Neural progenitor cell (in vitro differentiated cells): ENCODE data around the gene MT1B. TPM values are rescaled to one million over a fixed set of nuclear protein-coding genes. Genes with fewer than 3 reads are reported as not detected.
"Not testable (repeated sequence)": the region's sequence is repeated elsewhere in the genome, so short reads cannot be mapped to it uniquely, and the experiment has no call there.

Source experiments
- DNase-seq: peaks from one replicate; pipeline ENCODE4 v3.0.0-alpha.2; 2016; ENCODE audit warnings: low spot score
- H2AFZ ChIP-seq: fragments of 200-600 bp; sonication (generic); replicated peaks from 2 replicates; pipeline ENCODE4 v1.6.1; 2016; ENCODE audit warnings: antibody characterized with exemption
- H3F3A ChIP-seq: fragments of 200-600 bp; sonication (generic); 2 replicates; pipeline ENCODE4 v1.6.1; 2016; ENCODE audit warnings: antibody characterized with exemption, low read depth
- H3K27ac ChIP-seq: fragments of 200-600 bp; sonication (generic); 2 replicates; pipeline ENCODE4 v1.5.1; 2016; ENCODE audit warnings: mild to moderate bottlenecking
- H3K27me3 ChIP-seq: fragments of 200-600 bp; sonication (generic); 2 replicates; pipeline ENCODE4 v1.6.1; 2016; ENCODE audit warnings: mild to moderate bottlenecking, moderate library complexity
- H3K36me3 ChIP-seq: fragments of 200-600 bp; sonication (generic); 2 replicates; pipeline ENCODE4 v1.5.1; 2016
- H3K4me1 ChIP-seq: fragments of 200-600 bp; sonication (generic); 2 replicates; pipeline ENCODE4 v1.6.1; 2016; ENCODE audit warnings: mixed run types
- H3K4me2 ChIP-seq: fragments of 200-600 bp; sonication (generic); 2 replicates; pipeline ENCODE4 v1.6.1; 2016
- H3K4me3 ChIP-seq: fragments of 200-600 bp; sonication (generic); 2 replicates; pipeline ENCODE4 v1.5.1; 2016
- H3K79me2 ChIP-seq: fragments of 200-600 bp; sonication (generic); 2 replicates; pipeline ENCODE4 v1.6.1; 2016; ENCODE audit warnings: low read depth
- H3K9ac ChIP-seq: fragments of 200-600 bp; sonication (generic); 2 replicates; pipeline ENCODE4 v1.6.1; 2016
- H3K9me3 ChIP-seq: fragments of 200-600 bp; sonication (generic); 2 replicates; pipeline ENCODE4 v1.5.1; 2016; ENCODE audit warnings: low read depth
- H4K20me1 ChIP-seq: fragments of 200-600 bp; sonication (generic); 2 replicates; pipeline ENCODE4 v1.6.1; 2016; ENCODE audit warnings: low read depth
- H3K27ac Mint-ChIP-seq: 3 replicates; pipeline ENCODE4 v1.8.0; 2021; ENCODE audit warnings: mixed read lengths
- H3K27me3 Mint-ChIP-seq: 2 replicates; pipeline ENCODE4 v1.8.0; 2022; ENCODE audit warnings: low read depth, mild to moderate bottlenecking, inconsistent platforms, moderate library complexity, mixed read lengths; ENCODE audit not compliant: insufficient read depth
- H3K36me3 Mint-ChIP-seq: 3 replicates; pipeline ENCODE4 v1.8.0; 2021; ENCODE audit warnings: mixed read lengths
- H3K4me1 Mint-ChIP-seq: 3 replicates; pipeline ENCODE4 v1.8.0; 2021; ENCODE audit warnings: mixed read lengths
- H3K4me3 Mint-ChIP-seq: 3 replicates; pipeline ENCODE4 v1.8.0; 2021; ENCODE audit warnings: mild to moderate bottlenecking, moderate library complexity, mixed read lengths
- H3K9me3 Mint-ChIP-seq: 3 replicates; pipeline ENCODE4 v1.8.0; 2020; ENCODE audit warnings: mixed read lengths
- CTCF ChIP-seq: fragments of 200-600 bp; sonication (generic); IDR thresholded peaks from 2 replicates; pipeline ENCODE4 v1.5.1; 2017; ENCODE audit warnings: antibody characterized with exemption, mild to moderate bottlenecking
- EZH2 ChIP-seq: fragments of 200-600 bp; sonication (generic); IDR thresholded peaks from 2 replicates; pipeline ENCODE4 v1.6.1; 2017; ENCODE audit warnings: antibody characterized with exemption, mild to moderate bottlenecking, moderate library complexity
- EZH2phosphoT487 ChIP-seq: fragments of 200-600 bp; sonication (generic); IDR thresholded peaks from 2 replicates; pipeline ENCODE4 v1.6.1; 2017; ENCODE audit warnings: antibody characterized with exemption
- total RNA-seq: library from RNA; depleted of rRNA; stranded (reverse); fragments of >200 nt; gene quantifications from 2 replicates; pipeline ENCODE4 v1.2.3, GENCODE V29; 2015; ENCODE audit warnings: low replicate concordance

MT1B gene
- total RNA-seq, 1 donor from 2014 or later, result not detected

DNA sequence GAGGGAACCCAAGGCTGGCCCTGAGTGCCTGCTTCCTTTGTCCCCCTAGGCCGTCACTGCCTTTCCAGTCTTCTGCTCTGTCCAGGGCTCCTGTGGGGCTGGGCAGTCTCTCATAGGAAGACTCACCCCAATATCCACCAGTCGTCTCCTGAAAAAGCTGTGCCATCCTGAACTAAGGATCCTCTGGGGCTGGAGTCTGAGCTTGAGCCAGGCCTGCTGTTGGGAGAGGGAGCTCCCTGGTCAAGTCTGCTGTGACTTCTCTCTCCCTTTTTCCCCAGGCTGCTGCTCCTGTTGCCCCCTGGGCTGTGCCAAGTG, 18.9 kb downstream of the MT1B start:
- H3K4me1 Mint-ChIP-seq, result no peaks in the 10 kb centered on the region
- H3K27me3 Mint-ChIP-seq, result peaks cover 76% of the 10 kb centered on the region
- H3K27me3 ChIP-seq, result peaks cover 100% of the 10 kb centered on the region

GRCh38 chr16:56671691-56672090, 20.0 kb downstream of the MT1B start:
- H3K9me3 Mint-ChIP-seq, H3K4me2 ChIP-seq, H3K27ac ChIP-seq, H3K4me3 ChIP-seq, H3K27ac Mint-ChIP-seq, H2AFZ ChIP-seq, H3K9me3 ChIP-seq, DNase-seq, H3K36me3 Mint-ChIP-seq, H3K4me1 Mint-ChIP-seq, H3K9ac ChIP-seq, H3K79me2 ChIP-seq, H3F3A ChIP-seq, H3K4me3 Mint-ChIP-seq, H3K36me3 ChIP-seq, H3K4me1 ChIP-seq: not testable (repeated sequence)
- Histone ChIP-seq H4K20me1 (peaks cover 30% of the 10 kb centered on the region), H3K27me3 (peaks cover 100% of the 10 kb centered on the region)
- peaks cover 70% of the 10 kb centered on the region for H3K27me3 Mint-ChIP-seq

More for the DNA sequence above, 18.9 kb downstream of the MT1B start:
- Histone ChIP-seq H4K20me1 (peaks cover 30% of the 10 kb centered on the region), H3K27ac (no peak overlapping the region), H3K4me1 (peaks cover 7% of the 10 kb centered on the region), H3K4me3 (no peak overlapping the region), H3F3A (peaks cover 5% of the 10 kb centered on the region), H3K4me2 (no peak overlapping the region), H3K9me3 (no peaks in the 10 kb centered on the region), H3K36me3 (no peaks in the 10 kb centered on the region), H2AFZ (no peak overlapping the region), H3K9ac (no peak overlapping the region), H3K79me2 (no peaks in the 10 kb centered on the region)
- DNase-seq, result no peak
- Mint-ChIP-seq H3K9me3 (peaks cover 2% of the 10 kb centered on the region), H3K27ac (no peak overlapping the region), H3K36me3 (no peaks in the 10 kb centered on the region), H3K4me3 (no peak overlapping the region)
- no peak for TF ChIP-seq EZH2phosphoT487
- TF ChIP-seq EZH2, result no peak
- no peak for TF ChIP-seq CTCF

GRCh38 chr16:56672171-56672570, 20.5 kb downstream of the MT1B start:
- H3K9me3 Mint-ChIP-seq, H3K36me3 Mint-ChIP-seq, H3K4me3 ChIP-seq, H3K9ac ChIP-seq, H3K4me2 ChIP-seq, H3K36me3 ChIP-seq, H3K79me2 ChIP-seq, H3K4me1 ChIP-seq, DNase-seq, H3K4me1 Mint-ChIP-seq, H3K9me3 ChIP-seq, H3K27ac Mint-ChIP-seq, H2AFZ ChIP-seq, H3K27ac ChIP-seq, H3K4me3 Mint-ChIP-seq: not testable (repeated sequence)
- H3F3A ChIP-seq, result peaks cover 13% of the 10 kb centered on the region
- peaks cover 70% of the 10 kb centered on the region for H3K27me3 Mint-ChIP-seq
- H3K27me3 ChIP-seq, result peaks cover 100% of the 10 kb centered on the region
- peaks cover 29% of the 10 kb centered on the region for H4K20me1 ChIP-seq

DNA sequence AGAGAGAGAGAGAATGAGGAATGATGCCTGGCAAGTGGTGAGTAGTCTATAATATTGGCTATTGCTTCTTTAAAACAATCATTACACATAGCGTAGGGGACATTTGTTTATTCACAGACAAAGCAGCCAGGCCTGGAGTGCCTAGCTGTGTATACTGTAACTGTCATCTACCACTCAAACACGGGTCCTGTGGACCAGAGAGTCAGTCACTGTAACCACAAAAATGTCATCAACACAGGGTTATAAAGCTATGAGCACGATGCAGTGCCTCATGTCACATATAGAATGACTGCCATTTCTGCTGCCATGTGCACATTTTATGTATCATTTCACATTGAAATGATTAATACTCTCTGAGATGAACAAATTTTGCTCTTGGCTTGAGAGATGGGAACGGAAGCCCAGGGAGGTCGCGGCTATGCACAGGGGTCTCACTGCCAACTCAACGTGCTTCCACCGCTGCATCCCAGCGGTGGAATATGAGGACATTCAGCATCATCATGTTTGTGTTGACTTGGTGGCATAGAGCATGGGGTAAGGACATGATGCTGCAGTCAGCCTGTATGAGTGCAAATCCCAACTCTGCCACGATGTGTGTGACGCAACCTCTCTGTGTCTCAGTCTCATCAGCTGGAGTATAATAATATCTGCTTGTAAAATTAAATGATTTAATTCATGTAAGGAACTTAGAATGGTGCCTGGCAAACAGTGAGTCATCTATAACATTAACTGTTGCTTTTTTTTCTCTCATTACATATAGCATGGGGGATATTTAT, 21.3 kb downstream of the MT1B start:
- peaks cover 21% of the 10 kb centered on the region for H4K20me1 ChIP-seq
- H2AFZ ChIP-seq, result no peak overlapping the region
- no peak overlapping the region for H3K4me3 Mint-ChIP-seq
- H3K4me1 Mint-ChIP-seq, result no peaks in the 10 kb centered on the region
- DNase-seq, result no peak
- no peak overlapping the region for H3K4me2 ChIP-seq
- no peak overlapping the region for H3K27ac Mint-ChIP-seq
- H3K27me3 ChIP-seq, result peaks cover 100% of the 10 kb centered on the region
- H3K36me3 ChIP-seq, result no peaks in the 10 kb centered on the region
- H3K27ac ChIP-seq, result no peak overlapping the region
- no peaks in the 10 kb centered on the region for H3K36me3 Mint-ChIP-seq
- H3K9me3 ChIP-seq, result no peaks in the 10 kb centered on the region
- H3K9me3 Mint-ChIP-seq, result no peaks in the 10 kb centered on the region
- H3K4me3 ChIP-seq, result no peak overlapping the region
- H3K9ac ChIP-seq, result no peak overlapping the region
- peaks cover 4% of the 10 kb centered on the region for H3K4me1 ChIP-seq
- TF ChIP-seq EZH2 (no peak), CTCF (no peak), EZH2phosphoT487 (no peak)
- H3K79me2 ChIP-seq, result no peaks in the 10 kb centered on the region
- H3K27me3 Mint-ChIP-seq, result peaks cover 69% of the 10 kb centered on the region
- H3F3A ChIP-seq, result peaks cover 13% of the 10 kb centered on the region
